ENCODE measurements around the gene HMX3. TPM values are rescaled to one million over a fixed set of nuclear protein-coding genes. Genes with fewer than 3 reads are reported as not detected.

Gene HMX3
- total RNA-seq, 1 experiment from 2014 or later = 15.2 TPM

DNA sequence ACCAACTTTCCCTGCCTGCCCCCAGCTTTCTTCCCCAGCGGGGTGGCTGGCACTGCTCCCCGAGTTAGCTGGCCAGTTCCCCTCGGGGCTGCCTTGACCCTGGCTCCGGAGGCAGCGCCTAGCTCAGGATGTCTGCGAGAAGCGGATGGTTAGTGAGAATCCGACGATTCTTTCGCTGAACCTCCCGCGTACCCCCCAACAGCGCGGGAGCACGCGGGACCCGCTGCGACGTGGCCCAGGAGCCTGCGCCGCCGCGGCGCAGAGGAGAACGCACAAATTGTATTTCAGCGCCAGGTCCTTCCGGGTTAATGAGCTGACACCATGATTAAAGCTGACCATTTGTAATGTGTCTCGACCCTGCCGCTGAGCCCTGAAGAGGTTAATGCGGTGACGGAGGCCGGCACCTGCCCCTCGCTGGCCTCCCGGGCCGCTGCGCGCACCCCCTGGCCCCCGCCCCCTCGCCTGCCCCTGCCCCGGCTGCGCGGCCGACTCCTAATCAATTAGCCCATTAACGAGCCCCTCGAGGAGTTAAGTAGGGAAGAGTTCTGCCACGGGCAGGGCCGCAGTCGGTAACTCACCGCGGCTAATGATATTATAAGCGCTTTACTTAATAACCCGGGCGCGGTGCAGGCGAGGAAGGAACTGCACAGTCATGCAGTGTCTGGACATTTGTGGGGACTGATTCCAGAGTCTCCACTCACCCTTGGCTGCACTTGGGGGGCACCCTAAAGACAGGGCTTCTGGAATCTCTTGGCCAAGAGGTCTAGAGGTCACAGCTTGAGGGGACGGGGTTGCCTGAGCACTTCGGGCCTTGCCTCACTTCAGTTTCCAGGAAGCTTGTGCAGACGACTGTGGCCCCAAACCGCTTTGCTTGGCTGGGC, 10.5 kb downstream of the HMX3 start:
- no peak overlapping the region for H3K27ac ChIP-seq (ENCODE audit: low read length)
- CTCF ChIA-PET = interaction anchor here (1.4 kb wide), 1 partner anchor 233 kb away, joined by 5 read pairs; no protein-coding TSS in a partner anchor
- TF ChIP-seq, protein P1, sequence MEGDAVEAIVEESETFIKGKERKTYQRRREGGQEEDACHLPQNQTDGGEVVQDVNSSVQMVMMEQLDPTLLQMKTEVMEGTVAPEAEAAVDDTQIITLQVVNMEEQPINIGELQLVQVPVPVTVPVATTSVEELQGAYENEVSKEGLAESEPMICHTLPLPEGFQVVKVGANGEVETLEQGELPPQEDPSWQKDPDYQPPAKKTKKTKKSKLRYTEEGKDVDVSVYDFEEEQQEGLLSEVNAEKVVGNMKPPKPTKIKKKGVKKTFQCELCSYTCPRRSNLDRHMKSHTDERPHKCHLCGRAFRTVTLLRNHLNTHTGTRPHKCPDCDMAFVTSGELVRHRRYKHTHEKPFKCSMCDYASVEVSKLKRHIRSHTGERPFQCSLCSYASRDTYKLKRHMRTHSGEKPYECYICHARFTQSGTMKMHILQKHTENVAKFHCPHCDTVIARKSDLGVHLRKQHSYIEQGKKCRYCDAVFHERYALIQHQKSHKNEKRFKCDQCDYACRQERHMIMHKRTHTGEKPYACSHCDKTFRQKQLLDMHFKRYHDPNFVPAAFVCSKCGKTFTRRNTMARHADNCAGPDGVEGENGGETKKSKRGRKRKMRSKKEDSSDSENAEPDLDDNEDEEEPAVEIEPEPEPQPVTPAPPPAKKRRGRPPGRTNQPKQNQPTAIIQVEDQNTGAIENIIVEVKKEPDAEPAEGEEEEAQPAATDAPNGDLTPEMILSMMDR (IDR thresholded peaks at IDR 0.05) = no peak
- no peak for TF ChIP-seq SIN3A (IDR thresholded peaks at IDR 0.05; ENCODE audit: borderline replicate concordance, insufficient read depth, low read depth, low read length)
- TF ChIP-seq TCF7L2 (IDR thresholded peaks at IDR 0.05; ENCODE audit: low read depth, low read length) = no peak
- no peak for TF ChIP-seq POLR2AphosphoS5 (IDR thresholded peaks at IDR 0.05; ENCODE audit: low read depth, low read length)
- TF ChIP-seq, protein P2, sequence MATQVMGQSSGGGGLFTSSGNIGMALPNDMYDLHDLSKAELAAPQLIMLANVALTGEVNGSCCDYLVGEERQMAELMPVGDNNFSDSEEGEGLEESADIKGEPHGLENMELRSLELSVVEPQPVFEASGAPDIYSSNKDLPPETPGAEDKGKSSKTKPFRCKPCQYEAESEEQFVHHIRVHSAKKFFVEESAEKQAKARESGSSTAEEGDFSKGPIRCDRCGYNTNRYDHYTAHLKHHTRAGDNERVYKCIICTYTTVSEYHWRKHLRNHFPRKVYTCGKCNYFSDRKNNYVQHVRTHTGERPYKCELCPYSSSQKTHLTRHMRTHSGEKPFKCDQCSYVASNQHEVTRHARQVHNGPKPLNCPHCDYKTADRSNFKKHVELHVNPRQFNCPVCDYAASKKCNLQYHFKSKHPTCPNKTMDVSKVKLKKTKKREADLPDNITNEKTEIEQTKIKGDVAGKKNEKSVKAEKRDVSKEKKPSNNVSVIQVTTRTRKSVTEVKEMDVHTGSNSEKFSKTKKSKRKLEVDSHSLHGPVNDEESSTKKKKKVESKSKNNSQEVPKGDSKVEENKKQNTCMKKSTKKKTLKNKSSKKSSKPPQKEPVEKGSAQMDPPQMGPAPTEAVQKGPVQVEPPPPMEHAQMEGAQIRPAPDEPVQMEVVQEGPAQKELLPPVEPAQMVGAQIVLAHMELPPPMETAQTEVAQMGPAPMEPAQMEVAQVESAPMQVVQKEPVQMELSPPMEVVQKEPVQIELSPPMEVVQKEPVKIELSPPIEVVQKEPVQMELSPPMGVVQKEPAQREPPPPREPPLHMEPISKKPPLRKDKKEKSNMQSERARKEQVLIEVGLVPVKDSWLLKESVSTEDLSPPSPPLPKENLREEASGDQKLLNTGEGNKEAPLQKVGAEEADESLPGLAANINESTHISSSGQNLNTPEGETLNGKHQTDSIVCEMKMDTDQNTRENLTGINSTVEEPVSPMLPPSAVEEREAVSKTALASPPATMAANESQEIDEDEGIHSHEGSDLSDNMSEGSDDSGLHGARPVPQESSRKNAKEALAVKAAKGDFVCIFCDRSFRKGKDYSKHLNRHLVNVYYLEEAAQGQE (IDR thresholded peaks at IDR 0.05; ENCODE audit: insufficient read depth in 1 of 2, low read depth in 2 of 2, low read length in 1 of 2) = no peak
- H3K9me3 ChIP-seq (ENCODE audit: control insufficient read depth, insufficient read depth, low read depth, low read length) = no peaks in the 10 kb centered on the region
- in situ Hi-C loops (cut with HindIII; ENCODE audit: low pct_unique_long_range_greater_than_20kb, low sequenced_read_pairs) = no loop called here
- ATAC-seq (no peak), DNase-seq (ENCODE audit: low read depth, low spot score) (no peak)
- POLR2A ChIA-PET = no interaction called here
- H3K27me3 ChIP-seq (ENCODE audit: control insufficient read depth, insufficient read depth, low read length) = no peaks in the 10 kb centered on the region
- intact Hi-C loops (cut with micrococcal nuclease; ENCODE audit: unreplicated experiment) = no loop called here
- no TSS peak for BruUV-seq (replicated peaks)
- H3K36me3 ChIP-seq (ENCODE audit: control insufficient read depth, insufficient read depth, low read length) = no peaks in the 10 kb centered on the region
- peaks cover 26% of the 10 kb centered on the region for H3K4me1 ChIP-seq (ENCODE audit: control insufficient read depth, insufficient read depth, low read length)
- no peak overlapping the region for H3K4me3 ChIP-seq (ENCODE audit: low read depth in 2 of 2, low read length in 2 of 2)

DNA sequence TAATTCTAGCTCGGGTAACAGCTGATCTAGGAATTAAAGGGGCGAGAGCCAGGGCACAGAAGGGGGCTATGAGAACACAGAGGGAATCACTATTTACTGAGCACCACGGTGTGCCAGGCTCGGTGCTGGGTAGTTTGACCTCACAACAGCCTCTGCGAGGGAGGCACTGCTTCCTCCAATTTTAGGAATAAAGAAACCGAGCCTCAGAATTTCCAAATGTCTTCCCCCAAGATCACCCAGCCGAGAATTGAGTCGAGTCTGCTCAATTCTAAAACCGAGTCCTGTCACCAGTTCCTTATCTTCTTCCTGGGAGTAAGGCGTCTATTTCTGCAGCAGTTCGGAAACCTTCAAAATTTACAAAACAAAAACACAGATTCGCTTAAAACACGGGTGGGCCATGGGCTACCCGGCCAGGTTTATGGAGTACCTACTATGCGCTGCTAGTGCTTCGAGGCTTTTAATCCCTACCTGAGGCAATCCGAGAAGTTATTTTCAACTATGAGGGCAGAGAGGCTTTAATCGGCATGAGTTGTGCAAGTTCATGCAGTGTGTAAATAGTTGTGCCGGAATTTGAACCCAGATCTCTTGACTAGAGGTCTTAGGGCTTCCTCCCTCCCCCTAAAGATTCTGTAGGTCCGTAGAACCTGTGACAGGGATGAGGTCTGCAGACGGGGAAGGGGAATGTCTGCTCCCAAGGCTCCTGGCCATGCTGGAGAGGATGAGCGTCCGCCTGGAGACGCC, 11.3 kb downstream of the HMX3 start:
- ATAC-seq = no peak
- DNase-seq (ENCODE audit: low read depth, low spot score) = no peak
- no TSS peak for BruUV-seq (replicated peaks)
- no peaks in the 10 kb centered on the region for H3K36me3 ChIP-seq (ENCODE audit: control insufficient read depth, insufficient read depth, low read length)
- H3K4me1 ChIP-seq (ENCODE audit: control insufficient read depth, insufficient read depth, low read length) = peaks cover 32% of the 10 kb centered on the region
- POLR2A ChIA-PET = no interaction called here
- TF ChIP-seq SIN3A (IDR thresholded peaks at IDR 0.05; ENCODE audit: borderline replicate concordance, insufficient read depth, low read depth, low read length) = no peak
- TF ChIP-seq TCF7L2 (IDR thresholded peaks at IDR 0.05; ENCODE audit: low read depth, low read length) = no peak
- TF ChIP-seq, protein P1 (IDR thresholded peaks at IDR 0.05) = no peak
- TF ChIP-seq, protein P2 (IDR thresholded peaks at IDR 0.05; ENCODE audit: insufficient read depth in 1 of 2, low read depth in 2 of 2, low read length in 1 of 2) = no peak
- intact Hi-C loops (cut with micrococcal nuclease; ENCODE audit: unreplicated experiment) (no loop called here), in situ Hi-C loops (cut with HindIII; ENCODE audit: low pct_unique_long_range_greater_than_20kb, low sequenced_read_pairs) (no loop called here)
- no peaks in the 10 kb centered on the region for H3K27me3 ChIP-seq (ENCODE audit: control insufficient read depth, insufficient read depth, low read length)
- H3K9me3 ChIP-seq (ENCODE audit: control insufficient read depth, insufficient read depth, low read depth, low read length) = no peaks in the 10 kb centered on the region
- no peak overlapping the region for H3K27ac ChIP-seq (ENCODE audit: low read length)
- CTCF ChIA-PET = no interaction called here
- no peak overlapping the region; a peak in 1 of 4 replicates for H3K4me3 ChIP-seq (ENCODE audit: low read depth in 2 of 2, low read length in 2 of 2)

Data from Panc1 (cell line).